ENCODE measurements around the gene SYPL2. TPM values are rescaled to one million over a fixed set of nuclear protein-coding genes. Genes with fewer than 3 reads are reported as not detected.

Gene SYPL2
- total RNA-seq, 2 experiments from 2014 or later: not detected

DNA sequence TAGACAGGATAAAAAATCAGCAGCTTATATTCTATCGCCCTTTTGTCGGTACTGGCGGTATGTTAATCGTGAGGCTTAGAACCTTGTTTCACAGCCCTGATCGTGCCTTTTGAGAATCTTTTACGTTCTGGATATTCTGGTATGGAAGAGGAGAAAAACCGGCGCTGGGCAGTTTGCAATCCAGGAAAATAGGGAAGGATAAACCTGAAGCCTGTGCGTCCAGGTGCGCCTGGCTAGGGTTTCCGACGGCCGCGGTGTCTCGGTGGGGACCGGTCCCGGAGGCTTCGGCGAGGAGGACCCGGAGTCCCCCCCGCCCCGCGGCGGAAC, 258 bp upstream of the SYPL2 start:
- POLR2A ChIA-PET: no interaction called here
- no peak for DNase-seq (ENCODE audit: low spot score)
- H3K4me1 ChIP-seq (ENCODE audit: insufficient read depth, low read length, poor library complexity, severe bottlenecking): no peaks in the 10 kb centered on the region
- H3K4me3 ChIP-seq (ENCODE audit: low read depth, low read length, poor library complexity, severe bottlenecking): no peak overlapping the region
- H2AFZ ChIP-seq (ENCODE audit: low read length): no peak overlapping the region
- H4K20me1 ChIP-seq (ENCODE audit: insufficient read depth, low read length): no peaks in the 10 kb centered on the region
- TF ChIP-seq, protein P1, sequence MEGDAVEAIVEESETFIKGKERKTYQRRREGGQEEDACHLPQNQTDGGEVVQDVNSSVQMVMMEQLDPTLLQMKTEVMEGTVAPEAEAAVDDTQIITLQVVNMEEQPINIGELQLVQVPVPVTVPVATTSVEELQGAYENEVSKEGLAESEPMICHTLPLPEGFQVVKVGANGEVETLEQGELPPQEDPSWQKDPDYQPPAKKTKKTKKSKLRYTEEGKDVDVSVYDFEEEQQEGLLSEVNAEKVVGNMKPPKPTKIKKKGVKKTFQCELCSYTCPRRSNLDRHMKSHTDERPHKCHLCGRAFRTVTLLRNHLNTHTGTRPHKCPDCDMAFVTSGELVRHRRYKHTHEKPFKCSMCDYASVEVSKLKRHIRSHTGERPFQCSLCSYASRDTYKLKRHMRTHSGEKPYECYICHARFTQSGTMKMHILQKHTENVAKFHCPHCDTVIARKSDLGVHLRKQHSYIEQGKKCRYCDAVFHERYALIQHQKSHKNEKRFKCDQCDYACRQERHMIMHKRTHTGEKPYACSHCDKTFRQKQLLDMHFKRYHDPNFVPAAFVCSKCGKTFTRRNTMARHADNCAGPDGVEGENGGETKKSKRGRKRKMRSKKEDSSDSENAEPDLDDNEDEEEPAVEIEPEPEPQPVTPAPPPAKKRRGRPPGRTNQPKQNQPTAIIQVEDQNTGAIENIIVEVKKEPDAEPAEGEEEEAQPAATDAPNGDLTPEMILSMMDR (conservative IDR thresholded peaks at IDR 0.05; ENCODE audit: low read length): no peak
- TF ChIP-seq EZH2phosphoT487 (IDR thresholded peaks at IDR 0.05; ENCODE audit: borderline replicate concordance, low read depth, low read length): no peak
- no peak overlapping the region for H3K4me2 ChIP-seq (ENCODE audit: low read length)
- H3K27ac ChIP-seq (ENCODE audit: low read depth, low read length, poor library complexity, severe bottlenecking): no peak overlapping the region
- no TSS peak for BruUV-seq (replicated peaks)
- no peaks in the 10 kb centered on the region for H3K9me3 ChIP-seq (ENCODE audit: low read length)
- CTCF ChIA-PET (ENCODE audit: unreplicated experiment): no interaction called here
- no peaks in the 10 kb centered on the region for H3K9me2 ChIP-seq (ENCODE audit: insufficient read depth, low read length)
- no peaks in the 10 kb centered on the region for H3K79me2 ChIP-seq (ENCODE audit: insufficient read depth, low read depth, low read length)
- no peaks in the 10 kb centered on the region for H3K36me3 ChIP-seq (ENCODE audit: insufficient read depth, low read length)
- intact Hi-C loops (cut with micrococcal nuclease; ENCODE audit: unreplicated experiment): no loop called here

DNA sequence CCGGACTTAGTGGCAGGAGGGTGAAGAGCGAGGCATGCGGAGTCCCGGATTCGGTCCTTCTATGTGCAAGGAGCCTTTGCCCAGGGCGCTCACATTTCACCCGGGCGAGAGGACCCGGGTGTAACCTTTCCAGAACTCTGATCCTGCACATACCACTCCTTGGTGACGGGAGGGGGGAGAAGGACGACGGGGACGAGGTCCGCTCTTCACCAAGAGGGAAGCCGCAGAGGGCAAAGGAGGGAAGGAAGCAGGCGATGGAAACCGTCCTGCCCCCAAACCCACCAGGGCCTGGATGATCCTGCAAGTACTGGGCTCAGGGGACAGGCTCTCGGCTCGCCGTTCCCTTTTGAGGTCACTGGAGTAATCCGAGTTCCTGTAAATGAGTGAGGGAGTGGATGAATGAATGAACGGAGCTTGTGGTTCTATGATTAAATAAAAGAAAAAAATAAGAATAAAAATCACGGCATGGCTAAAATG, 993 bp downstream of the SYPL2 start:
- Histone ChIP-seq H2AFZ (ENCODE audit: low read length) (no peak overlapping the region), H4K20me1 (ENCODE audit: insufficient read depth, low read length) (no peaks in the 10 kb centered on the region), H3K4me2 (ENCODE audit: low read length) (no peak overlapping the region), H3K9me2 (ENCODE audit: insufficient read depth, low read length) (no peaks in the 10 kb centered on the region), H3K79me2 (ENCODE audit: insufficient read depth, low read depth, low read length) (no peaks in the 10 kb centered on the region), H3K9me3 (ENCODE audit: low read length) (no peaks in the 10 kb centered on the region), H3K4me1 (ENCODE audit: insufficient read depth, low read length, poor library complexity, severe bottlenecking) (no peaks in the 10 kb centered on the region), H3K4me3 (ENCODE audit: low read depth, low read length, poor library complexity, severe bottlenecking) (no peak overlapping the region), H3K27ac (ENCODE audit: low read depth, low read length, poor library complexity, severe bottlenecking) (no peak overlapping the region), H3K36me3 (ENCODE audit: insufficient read depth, low read length) (no peaks in the 10 kb centered on the region)
- no peak for DNase-seq (ENCODE audit: low spot score)
- intact Hi-C loops (cut with micrococcal nuclease; ENCODE audit: unreplicated experiment): no loop called here
- ChIA-PET POLR2A (interaction anchor here (1.3 kb wide), 1 partner anchor 8 kb away, joined by 3 read pairs; no protein-coding TSS in a partner anchor), CTCF (ENCODE audit: unreplicated experiment) (no interaction called here)
- BruUV-seq (replicated peaks): no TSS peak
- TF ChIP-seq, protein P1 (conservative IDR thresholded peaks at IDR 0.05; ENCODE audit: low read length): no peak
- TF ChIP-seq EZH2phosphoT487 (IDR thresholded peaks at IDR 0.05; ENCODE audit: borderline replicate concordance, low read depth, low read length): no peak

DNA sequence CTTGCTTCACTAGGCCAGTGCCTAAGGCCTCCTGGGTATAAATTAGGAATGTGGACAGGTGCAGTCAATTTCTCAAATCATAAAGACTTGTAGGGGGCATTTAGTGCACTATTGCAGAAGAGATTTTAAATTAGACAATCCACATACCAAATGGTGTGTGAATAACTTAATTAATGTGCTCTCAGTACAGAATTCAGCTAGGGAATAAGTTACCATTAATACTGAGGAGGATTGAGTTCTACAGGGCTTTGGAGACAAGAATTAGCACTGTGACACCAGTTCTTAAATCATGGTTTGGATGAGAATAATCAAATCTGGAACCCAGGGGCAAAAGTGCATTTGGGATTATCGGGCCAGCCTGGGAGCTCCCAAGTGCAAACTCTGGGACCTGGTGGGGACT, 1.7 kb downstream of the SYPL2 start:
- H3K9me3 ChIP-seq (ENCODE audit: low read length): no peaks in the 10 kb centered on the region
- H3K36me3 ChIP-seq (ENCODE audit: insufficient read depth, low read length): no peaks in the 10 kb centered on the region
- no peak for DNase-seq (ENCODE audit: low spot score)
- H4K20me1 ChIP-seq (ENCODE audit: insufficient read depth, low read length): no peaks in the 10 kb centered on the region
- no peaks in the 10 kb centered on the region for H3K4me1 ChIP-seq (ENCODE audit: insufficient read depth, low read length, poor library complexity, severe bottlenecking)
- intact Hi-C loops (cut with micrococcal nuclease; ENCODE audit: unreplicated experiment): no loop called here
- no peak for TF ChIP-seq EZH2phosphoT487 (IDR thresholded peaks at IDR 0.05; ENCODE audit: borderline replicate concordance, low read depth, low read length)
- TF ChIP-seq, protein P1 (conservative IDR thresholded peaks at IDR 0.05; ENCODE audit: low read length): no peak
- POLR2A ChIA-PET: interaction anchor here (1.3 kb wide), 1 partner anchor 8 kb away, joined by 3 read pairs; no protein-coding TSS in a partner anchor
- BruUV-seq (replicated peaks): no TSS peak
- H3K4me2 ChIP-seq (ENCODE audit: low read length): no peak overlapping the region
- H3K27ac ChIP-seq (ENCODE audit: low read depth, low read length, poor library complexity, severe bottlenecking): no peak overlapping the region
- H3K9me2 ChIP-seq (ENCODE audit: insufficient read depth, low read length): no peaks in the 10 kb centered on the region
- H2AFZ ChIP-seq (ENCODE audit: low read length): no peak overlapping the region
- CTCF ChIA-PET (ENCODE audit: unreplicated experiment): no interaction called here
- H3K4me3 ChIP-seq (ENCODE audit: low read depth, low read length, poor library complexity, severe bottlenecking): no peak overlapping the region
- H3K79me2 ChIP-seq (ENCODE audit: insufficient read depth, low read depth, low read length): no peaks in the 10 kb centered on the region
